GM12891 (cell line): ENCODE data around the gene HBE1.

Experiments used
- DNase-seq: peaks from one replicate; pipeline ENCODE4 v3.0.0; 2011; ENCODE audit warnings: low spot score; ENCODE audit not compliant: insufficient read length
- FAIRE-seq: peaks from 2 replicates; lab custom pipeline; 2011; peaks lifted over from hg19 to GRCh38; lab: Jason Lieb, UNC
- PAX5 ChIP-seq: IDR thresholded peaks from 2 replicates; pipeline ENCODE4 v1.6.1; 2011; ENCODE audit warnings: low read length, moderate library complexity, mild to moderate bottlenecking; ENCODE audit not compliant: insufficient read depth, severe bottlenecking
- POLR2A ChIP-seq: IDR thresholded peaks from 2 replicates; pipeline ENCODE4 v1.6.1; 2011; ENCODE audit warnings: low read depth, low read length, control low read depth
- POLR2AphosphoS5 ChIP-seq: IDR thresholded peaks from 2 replicates; pipeline ENCODE4 v1.6.1; 2011; ENCODE audit warnings: low read depth, low read length, control low read depth
- POU2F2 ChIP-seq: IDR thresholded peaks from 2 replicates; pipeline ENCODE4 v1.6.1; 2011; ENCODE audit warnings: low read depth, mild to moderate bottlenecking, control low read depth, low read length, moderate library complexity
- SPI1 ChIP-seq: IDR thresholded peaks from 2 replicates; pipeline ENCODE4 v1.6.1; 2011; ENCODE audit warnings: low read depth, low read length, control low read depth
- TAF1 ChIP-seq: IDR thresholded peaks from 2 replicates; pipeline ENCODE4 v1.6.1; 2011; ENCODE audit warnings: low read depth, low read length, control low read depth

HBE1 gene

DNA sequence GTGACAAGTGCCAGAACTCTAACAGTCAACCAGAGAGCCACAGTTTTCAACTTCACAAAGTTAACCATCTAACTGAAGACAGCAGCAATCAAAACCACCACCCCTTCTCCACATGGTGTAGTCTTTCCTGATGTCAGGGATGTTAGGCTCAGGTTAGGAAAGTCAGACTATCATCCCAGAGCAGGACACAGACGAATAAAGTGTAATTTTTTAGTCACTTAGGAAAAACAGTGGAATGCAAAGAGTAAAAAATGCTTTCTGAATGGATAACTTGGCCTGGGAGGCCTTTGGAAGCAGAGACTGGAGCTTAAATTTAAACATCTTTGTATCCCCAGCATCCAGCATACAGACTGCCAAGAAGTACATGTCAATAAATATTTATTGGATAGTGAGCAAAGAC is 16.6 kb upstream of the HBE1 start:
- FAIRE-seq (no peak), DNase-seq (no peak)

DNA sequence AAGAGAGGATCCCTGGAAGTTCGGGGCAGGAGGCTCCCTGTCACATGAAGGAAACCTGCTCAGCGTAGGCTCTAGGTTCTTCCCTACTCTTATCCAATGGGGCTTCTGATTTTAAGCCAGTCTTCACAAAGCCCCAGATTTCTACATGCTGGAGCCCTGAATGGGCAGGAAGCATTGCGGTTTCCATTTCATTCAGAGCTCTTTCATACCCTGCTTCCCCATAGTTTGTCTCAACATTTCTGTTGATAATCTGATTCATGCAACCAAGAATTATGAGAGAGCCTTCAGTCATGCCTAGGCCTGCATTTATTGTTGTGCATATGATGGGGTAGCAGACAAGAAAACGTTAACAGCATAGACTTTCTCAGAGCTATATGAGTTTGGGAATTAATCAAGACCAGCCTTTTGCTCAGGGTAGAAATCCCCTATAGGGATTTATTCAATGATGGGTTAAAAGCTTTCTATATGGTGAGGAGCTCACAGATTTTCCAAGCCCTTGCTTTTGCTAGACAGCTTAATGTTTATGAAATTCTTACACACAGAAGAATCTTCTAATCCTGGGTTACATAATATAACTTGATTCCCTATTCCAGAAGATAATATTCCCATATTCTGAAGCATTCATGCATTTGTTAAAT is 16.1 kb upstream of the HBE1 start:
- DNase-seq (no peak), FAIRE-seq (no peak)
- TF ChIP-seq TAF1, result no peak
- TF ChIP-seq POU2F2, result no peak
- TF ChIP-seq PAX5, result no peak
- no peak for TF ChIP-seq POLR2A
- TF ChIP-seq POLR2AphosphoS5, result no peak
- no peak for TF ChIP-seq SPI1

More for the DNA sequence above, 16.6 kb upstream of the HBE1 start:
- TF ChIP-seq TAF1 (no peak), SPI1 (no peak), POLR2AphosphoS5 (no peak), PAX5 (no peak), POU2F2 (no peak), POLR2A (no peak)

DNA sequence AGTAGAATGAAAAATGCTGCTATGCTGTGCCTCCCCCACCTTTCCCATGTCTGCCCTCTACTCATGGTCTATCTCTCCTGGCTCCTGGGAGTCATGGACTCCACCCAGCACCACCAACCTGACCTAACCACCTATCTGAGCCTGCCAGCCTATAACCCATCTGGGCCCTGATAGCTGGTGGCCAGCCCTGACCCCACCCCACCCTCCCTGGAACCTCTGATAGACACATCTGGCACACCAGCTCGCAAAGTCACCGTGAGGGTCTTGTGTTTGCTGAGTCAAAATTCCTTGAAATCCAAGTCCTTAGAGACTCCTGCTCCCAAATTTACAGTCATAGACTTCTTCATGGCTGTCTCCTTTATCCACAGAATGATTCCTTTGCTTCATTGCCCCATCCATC is 14.9 kb upstream of the HBE1 start:
- DNase-seq, result no peak
- TF ChIP-seq PAX5 (no peak), POLR2AphosphoS5 (no peak), POU2F2 (no peak), SPI1 (no peak), POLR2A (no peak), TAF1 (no peak)
- FAIRE-seq, result no peak

DNA sequence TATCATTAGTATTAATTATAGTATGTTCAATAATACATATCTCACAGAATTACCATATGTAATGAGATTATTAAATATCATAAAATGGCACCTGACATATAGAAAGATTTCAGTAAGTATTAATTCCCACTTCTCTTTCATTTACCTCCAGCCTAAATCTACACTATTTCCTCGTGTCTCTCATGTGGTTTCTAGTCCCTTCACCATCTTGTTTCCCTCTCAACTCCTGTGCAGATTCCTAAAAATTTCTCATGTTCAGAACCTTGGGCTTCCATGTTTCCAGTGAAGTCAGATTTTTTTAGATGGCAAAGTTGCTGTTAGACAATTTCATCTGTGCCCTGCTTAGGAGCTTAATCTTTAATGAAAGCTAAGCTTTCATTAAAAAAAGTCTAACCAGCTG is 14.1 kb upstream of the HBE1 start:
- DNase-seq, result no peak
- no peak for TF ChIP-seq PAX5
- no peak for TF ChIP-seq POU2F2
- no peak for TF ChIP-seq POLR2AphosphoS5
- TF ChIP-seq TAF1, result no peak
- no peak for TF ChIP-seq POLR2A
- no peak for TF ChIP-seq SPI1
- FAIRE-seq, result no peak

DNA sequence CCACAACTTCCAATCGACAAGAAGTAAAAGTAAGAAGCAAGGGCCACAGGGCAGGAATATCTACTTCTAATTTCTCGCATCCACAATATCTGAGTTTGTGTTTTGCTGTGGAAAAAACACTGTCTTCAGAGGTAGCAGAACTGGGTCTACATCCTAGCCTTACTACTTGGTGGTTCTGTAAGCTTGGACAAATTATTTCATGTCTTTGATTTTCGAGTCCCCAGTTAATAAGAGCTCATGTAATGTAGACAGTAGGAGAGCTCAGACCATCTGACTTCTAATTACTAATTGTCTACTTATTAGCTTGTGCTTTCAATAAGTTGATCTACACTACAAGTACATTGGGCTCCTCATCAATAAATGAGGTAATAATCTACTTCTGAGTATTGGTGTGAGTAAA is 13.3 kb upstream of the HBE1 start:
- FAIRE-seq, result no peak
- no peak for DNase-seq
- TF ChIP-seq POLR2A, result no peak
- no peak for TF ChIP-seq SPI1
- TF ChIP-seq PAX5, result no peak
- no peak for TF ChIP-seq POU2F2
- no peak for TF ChIP-seq POLR2AphosphoS5

DNA sequence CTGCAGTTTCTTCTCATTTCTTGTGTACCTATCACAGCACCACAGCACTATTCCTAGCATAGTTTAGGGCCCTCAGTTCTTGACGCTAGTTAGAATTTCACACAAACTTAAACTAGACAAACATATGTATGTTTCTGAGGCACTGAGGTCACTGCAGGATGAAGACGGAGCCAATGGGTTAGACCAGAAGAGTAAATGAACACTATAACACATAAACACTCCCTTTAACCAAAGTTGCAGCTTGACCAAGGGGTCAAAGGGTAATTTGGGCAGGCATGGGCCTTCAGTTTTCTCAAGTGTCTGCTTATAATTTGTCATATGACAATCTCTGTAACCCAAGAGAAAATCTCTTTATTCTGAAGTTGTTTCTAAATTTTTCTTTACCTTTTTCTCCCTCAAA is 12.9 kb upstream of the HBE1 start:
- DNase-seq (no peak), FAIRE-seq (no peak)
- TF ChIP-seq POLR2A, result no peak
- TF ChIP-seq TAF1, result no peak
- no peak for TF ChIP-seq POU2F2
- no peak for TF ChIP-seq SPI1
- TF ChIP-seq PAX5, result no peak
- TF ChIP-seq POLR2AphosphoS5, result no peak

DNA sequence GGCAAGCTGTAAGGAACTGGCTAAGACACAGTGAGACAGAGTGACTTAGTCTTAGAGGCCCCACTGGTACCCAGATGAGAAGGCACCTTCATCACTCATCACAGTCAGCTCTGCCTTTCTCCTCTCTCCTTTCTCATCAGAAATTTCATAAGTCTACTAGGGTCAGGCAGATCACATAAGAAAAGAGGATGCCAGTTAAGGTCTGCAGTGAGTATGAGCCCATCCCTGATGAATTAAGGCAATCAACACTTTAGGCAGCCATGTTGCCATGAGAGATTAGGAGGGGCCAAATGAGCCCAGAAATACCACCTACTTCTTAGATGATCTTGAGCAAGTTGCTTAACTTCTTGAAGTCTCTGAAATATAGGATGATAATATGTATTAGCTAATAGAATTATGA is 11.9 kb upstream of the HBE1 start:
- FAIRE-seq, result no peak
- no peak for TF ChIP-seq POLR2AphosphoS5

DNA sequence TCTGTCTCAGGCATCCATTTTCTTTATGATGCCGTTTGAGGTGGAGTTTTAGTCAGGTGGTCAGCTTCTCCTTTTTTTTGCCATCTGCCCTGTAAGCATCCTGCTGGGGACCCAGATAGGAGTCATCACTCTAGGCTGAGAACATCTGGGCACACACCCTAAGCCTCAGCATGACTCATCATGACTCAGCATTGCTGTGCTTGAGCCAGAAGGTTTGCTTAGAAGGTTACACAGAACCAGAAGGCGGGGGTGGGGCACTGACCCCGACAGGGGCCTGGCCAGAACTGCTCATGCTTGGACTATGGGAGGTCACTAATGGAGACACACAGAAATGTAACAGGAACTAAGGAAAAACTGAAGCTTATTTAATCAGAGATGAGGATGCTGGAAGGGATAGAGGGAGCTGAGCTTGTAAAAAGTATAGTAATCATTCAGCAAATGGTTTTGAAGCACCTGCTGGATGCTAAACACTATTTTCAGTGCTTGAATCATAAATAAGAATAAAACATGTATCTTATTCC is 10.9 kb upstream of the HBE1 start:
- FAIRE-seq, result peak; percentile 80
- peak; percentile 16 for DNase-seq
- TF ChIP-seq POU2F2, result no peak

More for the DNA sequence above, 11.9 kb upstream of the HBE1 start:
- no peak for DNase-seq

DNA sequence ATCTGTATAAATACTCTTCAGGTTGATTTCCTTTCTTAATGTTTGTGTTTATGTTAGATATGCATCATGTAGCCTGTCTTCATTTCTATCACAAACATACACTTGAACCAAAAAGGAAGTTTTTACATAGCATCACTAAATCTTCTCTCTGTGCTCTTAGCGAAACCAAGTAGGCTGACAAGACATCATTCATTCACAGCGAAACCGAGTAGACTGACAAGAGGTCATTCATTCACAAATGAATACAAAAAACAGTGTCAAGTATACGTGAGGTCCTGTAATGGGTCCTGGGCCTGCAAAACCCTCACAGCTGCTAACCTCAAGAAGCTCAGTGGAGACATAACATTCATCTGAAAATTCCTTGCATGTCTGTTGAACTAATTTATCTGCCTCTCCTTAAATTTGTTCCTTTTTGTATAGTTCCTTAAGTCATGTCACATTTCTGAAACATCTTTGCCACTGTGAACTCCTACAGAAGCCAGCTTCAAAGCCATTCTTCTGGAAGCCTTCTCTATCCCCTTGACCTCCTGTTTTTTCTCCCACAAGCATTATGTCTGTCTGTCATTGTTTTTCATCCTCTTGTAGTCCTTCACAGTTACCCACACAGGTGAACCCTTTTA is 9.8 kb upstream of the HBE1 start:
- TF ChIP-seq PAX5 (no peak), SPI1 (no peak), TAF1 (no peak), POLR2AphosphoS5 (no peak), POLR2A (no peak), POU2F2 (no peak)
- DNase-seq, result no peak
- FAIRE-seq, result no peak

DNA sequence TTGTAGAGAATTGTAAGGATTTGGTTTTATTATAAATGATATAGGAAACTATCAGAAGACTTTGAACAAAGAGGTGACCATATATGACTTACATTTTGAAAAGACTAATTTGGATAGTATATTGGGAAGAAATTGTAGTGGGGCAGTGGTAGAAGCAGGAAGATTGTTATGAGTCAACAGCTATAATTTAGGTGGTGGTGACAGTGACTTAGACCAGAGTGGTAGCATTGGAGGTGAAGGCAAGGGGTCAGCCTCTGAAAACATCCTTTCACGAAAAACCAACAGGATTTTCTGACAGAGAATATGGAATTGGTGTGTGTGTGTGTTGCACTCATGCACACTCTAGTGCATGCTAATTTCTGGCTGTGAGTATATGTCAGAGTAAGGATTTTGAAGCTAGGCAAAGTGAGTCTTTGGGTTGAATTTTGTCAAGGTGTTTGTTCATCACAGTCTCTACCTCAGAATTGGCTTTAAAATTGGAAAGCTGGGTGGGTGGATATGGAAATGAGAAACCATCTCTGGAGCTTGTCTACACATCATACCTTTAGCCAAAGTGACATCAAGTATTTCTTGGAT is 8.2 kb upstream of the HBE1 start:
- DNase-seq (no peak), FAIRE-seq (peak; percentile 28)
- TF ChIP-seq POLR2A (no peak), TAF1 (no peak), POLR2AphosphoS5 (no peak), PAX5 (no peak), SPI1 (no peak), POU2F2 (no peak)

DNA sequence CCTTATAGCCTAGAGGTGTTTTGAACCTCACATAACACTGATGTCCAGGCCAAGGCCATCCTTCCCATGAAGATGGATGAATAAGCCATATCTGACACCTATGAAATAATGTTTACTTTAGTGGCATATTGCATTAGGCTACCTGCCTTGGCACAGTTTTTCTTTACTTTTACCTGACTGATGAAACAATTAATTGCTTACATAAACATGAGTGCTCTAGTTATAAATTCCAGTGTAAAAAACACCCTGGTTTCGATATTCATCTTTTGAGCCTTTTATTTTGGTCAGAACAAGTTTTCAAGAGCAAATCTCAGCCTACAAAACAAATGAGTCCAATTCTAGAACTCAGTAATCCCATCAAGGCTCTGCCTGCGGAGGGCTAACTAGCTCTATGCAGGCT is 7.0 kb upstream of the HBE1 start:
- no peak for TF ChIP-seq POU2F2
- no peak for TF ChIP-seq POLR2AphosphoS5
- TF ChIP-seq TAF1, result no peak
- no peak for TF ChIP-seq PAX5
- no peak for TF ChIP-seq SPI1
- TF ChIP-seq POLR2A, result no peak
- DNase-seq (no peak), FAIRE-seq (no peak)
